Gastrocnemius medialis (tissue), 4 donors: ENCODE data around the gene CITED4. TPM values are rescaled to one million over a fixed set of nuclear protein-coding genes. Genes with fewer than 3 reads are reported as not detected.

Experiments
- ATAC-seq, 2 donors: fragments of 150-250 bp; one replicate each; pipeline ENCODE4 v1.9.1; 2016
- DNase-seq, 2 donors: peaks; one replicate each; pipeline ENCODE4 v3.0.0-alpha.2; 2019
- H3K27ac ChIP-seq, 4 donors: fragments of 200-600 bp; sonication (generic); 1 replicate in 1 of 4; 2 replicates in 3 of 4; pipeline ENCODE4 v1.5.1; 2016 to 2018; ENCODE audit warnings: mild to moderate bottlenecking in 2 of 4, moderate library complexity in 1 of 4
- H3K27me3 ChIP-seq, 3 donors: fragments of 200-600 bp; sonication (generic) in 2 of 3; 1 replicate in 1 of 3; 2 replicates in 2 of 3; pipeline versions ENCODE4 v1.5.1 to v1.6.0; 2016 to 2019; ENCODE audit warnings: mild to moderate bottlenecking in 1 of 3, moderate library complexity in 1 of 3
- H3K36me3 ChIP-seq, 2 donors: fragments of 200-600 bp; sonication (generic) in 1 of 2; one replicate each; pipeline ENCODE4 v1.5.1; 2017 to 2018
- H3K4me1 ChIP-seq, 2 donors: fragments of 200-600 bp; sonication (generic) in 1 of 2; one replicate each; pipeline ENCODE4 v1.5.1; 2016 to 2017; ENCODE audit warnings: mild to moderate bottlenecking in 2 of 2
- H3K4me3 ChIP-seq, 4 donors: fragments of 200-600 bp; sonication (generic) in 3 of 4; 1 replicate in 1 of 4; 2 replicates in 3 of 4; pipeline ENCODE4 v1.5.1; 2016 to 2019; ENCODE audit warnings: mild to moderate bottlenecking in 2 of 4
- H3K9me3 ChIP-seq, 3 donors: fragments of 200-600 bp; sonication (generic) in 2 of 3; 1 replicate in 1 of 3; 2 replicates in 2 of 3; pipeline ENCODE4 v1.5.1; 2016 to 2019
- CTCF ChIP-seq, 5 experiments: fragments of 450-650 bp in 3 of 5; fragments of 200-600 bp in 2 of 5; sonication (generic) in 2 of 5; IDR thresholded peaks in 4 of 5; conservative IDR thresholded peaks in 1 of 5; 1 replicate in 4 of 5; 2 replicates in 1 of 5; pipeline ENCODE4 v1.5.1; 2016 to 2019; ENCODE audit warnings: antibody characterized with exemption in 5 of 5, mild to moderate bottlenecking in 3 of 5, moderate library complexity in 3 of 5
- POLR2A ChIP-seq, 2 donors: fragments of 450-650 bp; IDR thresholded peaks; one replicate each; pipeline ENCODE4 v1.6.1; 2017; ENCODE audit warnings: antibody characterized with exemption in 2 of 2, mild to moderate bottlenecking in 2 of 2, moderate library complexity in 2 of 2
- in situ Hi-C, 4 donors: fragments of 200-750 bp; cut with MboI; loops; one replicate each; pipeline versions ENCODE4 v1.15.0 to v1.8.0; 2017; ENCODE audit warnings: low sequenced_read_pairs in 4 of 4
- intact Hi-C: fragments of 100-400 bp; cut with DNase I; formaldehyde crosslinking; loops from one replicate; pipeline ENCODE4 v1.15.1; 2023; ENCODE audit warnings: low total_unique reads
- total RNA-seq, 4 donors: library from RNA; depleted of rRNA; stranded (reverse); fragments of >200 nt; gene quantifications; one replicate each; pipeline versions ENCODE4 v1.1.0 to v1.2.3, GENCODE V29; 2016

Gene CITED4
- total RNA-seq, 4 donors from 2014 or later, result 15.9 to 30.8 (median 23.1) TPM

DNA sequence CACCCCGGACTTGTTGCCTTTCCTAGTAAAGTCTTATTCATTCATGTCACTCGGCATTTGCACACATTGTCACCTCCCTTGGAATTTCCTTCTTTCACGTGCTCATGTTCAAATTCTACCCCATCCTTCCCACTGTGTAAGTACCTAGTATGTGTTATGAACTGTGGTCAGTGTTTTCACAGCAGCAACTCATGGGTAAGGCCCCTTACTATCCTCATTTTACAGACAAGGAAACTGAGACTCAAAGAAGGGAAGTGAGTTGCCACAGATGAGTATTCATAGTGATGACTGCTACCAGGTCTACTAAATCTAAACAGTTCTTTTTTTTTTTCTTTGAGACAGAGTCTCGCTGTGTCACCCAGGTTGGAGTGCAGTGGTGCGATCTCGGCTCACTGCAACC is 10.5 kb downstream of the CITED4 start:
- Histone ChIP-seq H3K9me3 (no peaks in the 10 kb centered on the region), H3K4me3 (no peak overlapping the region), H3K27ac (no peak overlapping the region), H3K36me3 (no peaks in the 10 kb centered on the region), H3K27me3 (no peaks in the 10 kb centered on the region), H3K4me1 (no peaks in the 10 kb centered on the region)
- intact Hi-C loops, result no loop called here
- no peak for TF ChIP-seq POLR2A (IDR thresholded peaks at IDR 0.05)
- no peak for TF ChIP-seq CTCF (IDR thresholded peaks at IDR 0.05 in 4 of 5, conservative IDR thresholded peaks at IDR 0.05 in 1 of 5)
- DNase-seq (no peak), ATAC-seq (no peak)
- in situ Hi-C loops, result loop anchor here in 3 of 4 donors (5.0 to 10.0 kb wide), 4 partner anchors 77 to 239 kb away; partner anchors contain the start of gene NFYC (in 1 of the 3)

- no peaks in the 10 kb centered on the region for H3K4me1 ChIP-seq
- DNase-seq, result peak; percentile 34 to 60
- no peak overlapping the region for H3K4me3 ChIP-seq
- no peaks in the 10 kb centered on the region for H3K27me3 ChIP-seq
- intact Hi-C loops (loop anchor here (1.0 kb wide), 2 partner anchors 76 to 102 kb away; no protein-coding TSS in a partner anchor), in situ Hi-C loops (loop anchor here (5.0 to 10.0 kb wide), 6 partner anchors 75 to 238 kb away; partner anchors contain the start of gene NFYC (in 1 of the 4))
- H3K9me3 ChIP-seq, result no peaks in the 10 kb centered on the region
- H3K36me3 ChIP-seq, result no peaks in the 10 kb centered on the region
- peak; percentile 84 for ATAC-seq
- TF ChIP-seq CTCF (IDR thresholded peaks at IDR 0.05 in 4 of 5, conservative IDR thresholded peaks at IDR 0.05 in 1 of 5), result peak; percentile 89 to 94 (median 89)
- no peak for TF ChIP-seq POLR2A (IDR thresholded peaks at IDR 0.05)
- no peak overlapping the region for H3K27ac ChIP-seq
These were observed 12.2 kb downstream of the CITED4 start for GRCh38 chr1:40849801-40850592.

- H3K9me3 ChIP-seq, result no peaks in the 10 kb centered on the region
- no peaks in the 10 kb centered on the region for H3K27me3 ChIP-seq
- ATAC-seq (peak; percentile 53 to 72), DNase-seq (peak; percentile 24 to 41)
- intact Hi-C loops (loop anchor here (1.0 kb wide), 1 partner anchor 236 kb away; no protein-coding TSS in a partner anchor), in situ Hi-C loops (loop anchor here in 3 of 4 donors (5.0 to 10.0 kb wide), 4 partner anchors 74 to 236 kb away; no protein-coding TSS in a partner anchor)
- no peak overlapping the region for H3K4me3 ChIP-seq
- H3K36me3 ChIP-seq, result no peaks in the 10 kb centered on the region
- H3K4me1 ChIP-seq, result no peaks in the 10 kb centered on the region
- H3K27ac ChIP-seq, result no peak overlapping the region
- peak; percentile 65 to 76 (median 74) for TF ChIP-seq CTCF (IDR thresholded peaks at IDR 0.05 in 4 of 5, conservative IDR thresholded peaks at IDR 0.05 in 1 of 5)
- no peak for TF ChIP-seq POLR2A (IDR thresholded peaks at IDR 0.05)
These were observed 13.5 kb downstream of the CITED4 start for GRCh38 chr1:40848530-40849189.

DNA sequence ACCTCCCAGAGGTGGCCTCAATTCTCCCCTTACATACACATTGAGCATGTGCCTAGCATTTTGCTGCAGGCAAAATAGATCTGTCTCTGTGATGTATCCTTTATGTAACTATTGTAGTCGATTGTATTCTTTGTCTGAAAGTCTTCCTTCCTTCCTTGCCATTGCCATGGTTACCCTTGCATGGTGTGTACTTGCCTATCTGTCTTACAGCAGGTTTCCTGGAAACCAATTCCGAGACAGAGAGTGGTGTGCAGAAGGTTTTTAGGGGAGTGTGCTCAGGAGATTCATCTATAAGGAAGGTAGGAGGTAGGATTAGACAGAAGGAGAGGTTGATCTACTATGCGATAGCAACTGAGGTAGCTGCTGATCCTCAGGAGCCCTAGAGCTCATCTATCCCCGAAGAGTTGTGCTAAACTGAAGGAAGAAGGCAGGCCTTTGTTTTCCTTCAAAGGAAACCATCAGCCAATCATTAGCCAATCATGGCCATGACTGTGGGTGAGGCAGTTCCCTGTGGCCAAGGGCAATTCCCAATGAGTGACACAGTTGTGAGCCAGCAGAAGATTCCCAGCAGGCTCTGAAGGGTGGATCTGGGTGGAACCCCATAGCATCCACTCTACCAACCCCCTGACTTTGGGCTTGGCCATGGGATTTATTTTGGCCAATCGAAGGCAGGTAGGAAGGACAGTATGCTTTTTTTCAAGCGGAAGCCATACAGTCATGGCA is 15.0 kb downstream of the CITED4 start:
- Histone ChIP-seq H3K4me3 (no peak overlapping the region), H3K9me3 (no peaks in the 10 kb centered on the region), H3K27ac (no peak overlapping the region), H3K36me3 (no peaks in the 10 kb centered on the region), H3K27me3 (no peaks in the 10 kb centered on the region), H3K4me1 (no peaks in the 10 kb centered on the region)
- ATAC-seq, result no peak
- in situ Hi-C loops, result loop anchor here in 3 of 4 donors (5.0 to 10.0 kb wide), 4 partner anchors 72 to 235 kb away; no protein-coding TSS in a partner anchor
- DNase-seq, result no peak
- intact Hi-C loops, result no loop called here
- TF ChIP-seq POLR2A (IDR thresholded peaks at IDR 0.05), result no peak
- no peak for TF ChIP-seq CTCF (IDR thresholded peaks at IDR 0.05 in 4 of 5, conservative IDR thresholded peaks at IDR 0.05 in 1 of 5)
